Parathyroid adenoma (tissue), 2 donors: Measurements from ENCODE around the gene CTNNA1.

Experiments used
- H2AFZ ChIP-seq: fragments of 300-600 bp; sonication (generic); one replicate; pipeline ENCODE4 v1.7.0; 2017; ENCODE audit warnings: antibody characterized with exemption, mild to moderate bottlenecking
- H3K27ac ChIP-seq: fragments of 300-600 bp; sonication (generic); one replicate; pipeline ENCODE4 v1.7.0; 2017
- H3K27me3 ChIP-seq: fragments of 300-600 bp; sonication (generic); one replicate; pipeline ENCODE4 v1.7.0; 2017; ENCODE audit warnings: low read length; ENCODE audit not compliant: control insufficient read depth, insufficient read depth
- H3K36me3 ChIP-seq: fragments of 300-600 bp; sonication (generic); one replicate; pipeline ENCODE4 v1.7.0; 2017; ENCODE audit warnings: low read length; ENCODE audit not compliant: control insufficient read depth, insufficient read depth
- H3K4me1 ChIP-seq: fragments of 300-600 bp; sonication (generic); one replicate; pipeline ENCODE4 v1.7.0; 2017; ENCODE audit warnings: control low read depth
- H3K4me2 ChIP-seq: fragments of 300-600 bp; sonication (generic); one replicate; pipeline ENCODE4 v1.7.0; 2017; ENCODE audit warnings: low read length
- H3K4me3 ChIP-seq: fragments of 300-600 bp; sonication (generic); one replicate; pipeline ENCODE4 v1.7.0; 2017; ENCODE audit warnings: low read depth, low read length
- H3K79me2 ChIP-seq: fragments of 300-600 bp; sonication (generic); one replicate; pipeline ENCODE4 v1.7.0; 2017; ENCODE audit warnings: control low read depth
- H3K9ac ChIP-seq: fragments of 300-600 bp; sonication (generic); one replicate; pipeline ENCODE4 v1.7.0; 2017; ENCODE audit warnings: mild to moderate bottlenecking
- H3K9me3 ChIP-seq: fragments of 300-600 bp; sonication (generic); one replicate; pipeline ENCODE4 v1.7.0; 2017; ENCODE audit warnings: low read length; ENCODE audit not compliant: control insufficient read depth
- CTCF ChIP-seq: fragments of 300-600 bp; sonication (generic); IDR thresholded peaks from one replicate; pipeline ENCODE4 v1.7.0; 2017; ENCODE audit warnings: antibody characterized with exemption, mild to moderate bottlenecking
- donor health status: primary hyperparathyroidism.

Gene CTNNA1

GRCh38 chr5:138937392-138938387 lies 184.5 kb downstream of the CTNNA1 start:
- Histone ChIP-seq H3K4me2 (no peak overlapping the region), H3K9me3 (no peaks in the 10 kb centered on the region), H3K27ac (no peak overlapping the region), H3K4me1 (no peaks in the 10 kb centered on the region), H3K36me3 (no peaks in the 10 kb centered on the region), H3K9ac (no peak overlapping the region), H2AFZ (no peak overlapping the region), H3K79me2 (no peaks in the 10 kb centered on the region), H3K4me3 (no peak overlapping the region), H3K27me3 (no peaks in the 10 kb centered on the region)
- no peak for TF ChIP-seq CTCF

- Histone ChIP-seq H3K4me3 (no peak overlapping the region), H3K27ac (no peak overlapping the region), H3K4me1 (no peaks in the 10 kb centered on the region), H3K9ac (no peak overlapping the region), H2AFZ (no peak overlapping the region), H3K9me3 (no peaks in the 10 kb centered on the region), H3K27me3 (no peaks in the 10 kb centered on the region), H3K79me2 (no peaks in the 10 kb centered on the region), H3K4me2 (no peak overlapping the region), H3K36me3 (no peaks in the 10 kb centered on the region)
- no peak for TF ChIP-seq CTCF
Observed at GRCh38 chr5:138938526-138938925, 185.3 kb downstream of the CTNNA1 start.

- Histone ChIP-seq H3K36me3 (no peaks in the 10 kb centered on the region), H3K4me3 (no peak overlapping the region)
Observed at GRCh38 chr5:138942066-138942465, 188.8 kb downstream of the CTNNA1 start.

DNA sequence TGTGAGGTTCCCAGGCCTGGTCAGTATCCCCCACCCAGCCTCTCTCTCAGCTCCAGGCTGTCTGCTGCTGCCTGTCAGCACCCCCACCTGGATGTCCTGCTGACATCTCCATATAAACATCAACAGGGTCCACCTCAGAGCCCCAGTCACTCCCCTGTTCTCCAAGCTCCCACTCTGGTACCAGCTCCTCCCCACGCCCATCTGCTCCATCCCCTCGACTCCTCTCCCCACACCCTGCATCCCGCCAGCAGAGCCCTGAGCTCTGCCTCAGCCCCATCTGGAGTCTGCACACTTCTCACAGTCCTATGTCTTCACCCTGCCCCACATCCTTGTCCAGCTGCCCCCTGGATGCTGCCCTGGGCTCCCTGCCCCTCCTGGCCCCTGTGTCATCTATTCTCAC lies 189.6 kb downstream of the CTNNA1 start:
- no peak overlapping the region for H3K27ac ChIP-seq
- peaks cover 5% of the 10 kb centered on the region for H3K4me1 ChIP-seq
- H3K9me3 ChIP-seq: no peaks in the 10 kb centered on the region
- no peak for TF ChIP-seq CTCF
- no peaks in the 10 kb centered on the region for H3K79me2 ChIP-seq
- H2AFZ ChIP-seq: no peak overlapping the region
- no peaks in the 10 kb centered on the region for H3K27me3 ChIP-seq
- no peaks in the 10 kb centered on the region for H3K36me3 ChIP-seq
- no peak overlapping the region for H3K9ac ChIP-seq
- no peak overlapping the region for H3K4me3 ChIP-seq
- no peak overlapping the region for H3K4me2 ChIP-seq

More at GRCh38 chr5:138942066-138942465, 188.8 kb downstream of the CTNNA1 start:
- Histone ChIP-seq H2AFZ (no peak overlapping the region), H3K79me2 (no peaks in the 10 kb centered on the region), H3K9ac (no peak overlapping the region), H3K9me3 (no peaks in the 10 kb centered on the region), H3K4me2 (no peak overlapping the region), H3K27me3 (no peaks in the 10 kb centered on the region), H3K27ac (no peak overlapping the region), H3K4me1 (no peaks in the 10 kb centered on the region)
- no peak for TF ChIP-seq CTCF
